Progenitor cell of endocrine pancreas (in vitro differentiated cells): Measurements from ENCODE around the gene ELF3. TPM values are rescaled to one million over a fixed set of nuclear protein-coding genes. Genes with fewer than 3 reads are reported as not detected.
"Not testable (repeated sequence)": the region's sequence is repeated elsewhere in the genome, so short reads cannot be mapped to it uniquely, and the experiment has no call there.

ENCODE experiments used
- DNase-seq: peaks from one replicate; pipeline ENCODE4 v3.0.0; 2021; ENCODE audit warnings: low spot score; ENCODE audit not compliant: unreplicated experiment
- H3K27ac Mint-ChIP-seq: 2 replicates; pipeline ENCODE4 v1.8.0; 2021; ENCODE audit warnings: mild to moderate bottlenecking, moderate library complexity, mixed read lengths
- H3K27me3 Mint-ChIP-seq: 2 replicates; pipeline ENCODE4 v1.8.0; 2021; ENCODE audit warnings: mixed read lengths
- H3K36me3 Mint-ChIP-seq: 2 replicates; pipeline ENCODE4 v1.8.0; 2022; ENCODE audit warnings: mixed read lengths; ENCODE audit not compliant: insufficient read depth
- H3K4me1 Mint-ChIP-seq: 2 replicates; pipeline ENCODE4 v1.8.0; 2021; ENCODE audit warnings: low read depth, mixed read lengths
- H3K4me3 Mint-ChIP-seq: 2 replicates; pipeline ENCODE4 v1.8.0; 2021; ENCODE audit warnings: low read depth, mild to moderate bottlenecking, moderate library complexity, mixed read lengths
- H3K9me3 Mint-ChIP-seq: 2 replicates; pipeline ENCODE4 v1.8.0; 2021; ENCODE audit warnings: low read depth, mixed read lengths
- CTCF ChIP-seq: fragments of 200-600 bp; sonication (generic); IDR thresholded peaks from one replicate; pipeline ENCODE4 v1.5.0; 2021; ENCODE audit warnings: antibody characterized with exemption, mild to moderate bottlenecking; ENCODE audit not compliant: unreplicated experiment
- long read RNA-seq: library from polyadenylated mRNA; unstranded; transcript quantifications from one replicate; pipeline ENCODE4 v2.0.0, GENCODE V29; 2020
- total RNA-seq: library from RNA; stranded (reverse); gene quantifications from 2 replicates; pipeline ENCODE4 v1.2.1, GENCODE V29; 2021

ELF3 gene
- 71.9 and 74.3 TPM in 2 replicates for total RNA-seq
- long read RNA-seq, full-length matches to known transcripts, result 145 of 170 reads
- long read RNA-seq, partial matches to known transcripts, result 3 of 170 reads
- long read RNA-seq, other reads (novel, unspliced or antisense), result 22 of 170 reads

- Mint-ChIP-seq H3K9me3 (no peaks in the 10 kb centered on the region), H3K4me1 (peaks cover 51% of the 10 kb centered on the region), H3K4me3 (peak within 1 kb of the TSS; percentile 91), H3K27ac (peak within 1 kb of the TSS; percentile 98), H3K27me3 (no peaks in the 10 kb centered on the region), H3K36me3 (peaks cover 19% of the 10 kb centered on the region)
- peak; percentile 84 for DNase-seq
- TF ChIP-seq CTCF, result no peak
Observed at GRCh38 chr1:202010180-202011015, at the start of gene ELF3. ELF3 (plus strand) TSS chr1:202010587; CDS start chr1:202011137, 550 bp downstream.

GRCh38 chr1:201962382-201962781, 48.0 kb upstream of the ELF3 start:
- H3K9me3 Mint-ChIP-seq, H3K4me3 Mint-ChIP-seq, H3K4me1 Mint-ChIP-seq, H3K27me3 Mint-ChIP-seq, DNase-seq, H3K27ac Mint-ChIP-seq: not testable (repeated sequence)
- peaks cover 19% of the 10 kb centered on the region for H3K36me3 Mint-ChIP-seq

GRCh38 chr1:201964261-201964660, 46.1 kb upstream of the ELF3 start:
- TF ChIP-seq CTCF, result no peak
- Mint-ChIP-seq H3K4me3 (no peak overlapping the region), H3K27ac (no peak overlapping the region), H3K36me3 (peaks cover 19% of the 10 kb centered on the region), H3K4me1 (no peaks in the 10 kb centered on the region), H3K27me3 (no peaks in the 10 kb centered on the region), H3K9me3 (no peaks in the 10 kb centered on the region)
- no peak for DNase-seq

- Mint-ChIP-seq H3K27me3 (no peaks in the 10 kb centered on the region), H3K4me3 (no peak overlapping the region), H3K27ac (no peak overlapping the region), H3K36me3 (peaks cover 22% of the 10 kb centered on the region), H3K9me3 (no peaks in the 10 kb centered on the region), H3K4me1 (no peaks in the 10 kb centered on the region)
- TF ChIP-seq CTCF, result no peak
- DNase-seq, result no peak
Observed at GRCh38 chr1:201966171-201966570, 44.2 kb upstream of the ELF3 start.

- Mint-ChIP-seq H3K9me3 (no peaks in the 10 kb centered on the region), H3K36me3 (peaks cover 16% of the 10 kb centered on the region), H3K27me3 (no peaks in the 10 kb centered on the region), H3K27ac (peak overlapping the region; percentile 13), H3K4me3 (no peak overlapping the region), H3K4me1 (no peaks in the 10 kb centered on the region)
- TF ChIP-seq CTCF, result no peak
- DNase-seq, result no peak
Observed at GRCh38 chr1:201968202-201968925, 42.0 kb upstream of the ELF3 start.
